ENCODE data around the gene KRT2.

The KRT2 gene

GRCh38 chr12:52627395-52628110 lies 24.5 kb downstream of the KRT2 start:
- no peak for TF ChIP-seq CTCF (conservative IDR thresholded peaks at IDR 0.05; ENCODE audit: low read depth, low read length)
- H3K4me3 ChIP-seq (ENCODE audit: low read depth, low read length) = no peak overlapping the region
- no peak for DNase-seq (ENCODE audit: low read depth)

- no peak overlapping the region for H3K4me3 ChIP-seq (ENCODE audit: low read depth, low read length)
- DNase-seq (ENCODE audit: low read depth) = no peak
- no peak for TF ChIP-seq CTCF (conservative IDR thresholded peaks at IDR 0.05; ENCODE audit: low read depth, low read length)
Measured at GRCh38 chr12:52622349-52622748, 29.7 kb downstream of the KRT2 start.

- no peak for TF ChIP-seq CTCF (conservative IDR thresholded peaks at IDR 0.05; ENCODE audit: low read depth, low read length)
- H3K4me3 ChIP-seq (ENCODE audit: low read depth, low read length) = no peak overlapping the region
- DNase-seq (ENCODE audit: low read depth) = no peak
Measured at GRCh38 chr12:52618866-52619265, 33.1 kb downstream of the KRT2 start.

- DNase-seq (ENCODE audit: low read depth) = no peak
- no peak for TF ChIP-seq CTCF (conservative IDR thresholded peaks at IDR 0.05; ENCODE audit: low read depth, low read length)
- H3K4me3 ChIP-seq (ENCODE audit: low read depth, low read length) = no peak within 1 kb of the TSS
Measured at GRCh38 chr12:52618216-52618615, 33.8 kb downstream of the KRT2 start, which contains the start of gene KRT73. Gene KRT73 (minus strand): TSS chr12:52618559. CDS start chr12:52618524, 35 bp downstream.

- no peak for DNase-seq (ENCODE audit: low read depth)
- TF ChIP-seq CTCF (conservative IDR thresholded peaks at IDR 0.05; ENCODE audit: low read depth, low read length) = no peak
- H3K4me3 ChIP-seq (ENCODE audit: low read depth, low read length) = no peak overlapping the region
Measured at GRCh38 chr12:52617403-52617785, 34.6 kb downstream of the KRT2 start.

GRCh38 chr12:52616680-52617402 lies 35.2 kb downstream of the KRT2 start:
- no peak for TF ChIP-seq CTCF (conservative IDR thresholded peaks at IDR 0.05; ENCODE audit: low read depth, low read length)
- H3K4me3 ChIP-seq (ENCODE audit: low read depth, low read length) = no peak overlapping the region
- DNase-seq (ENCODE audit: low read depth) = no peak
